Brain microvascular endothelial cell (primary cell): Measurements from ENCODE around the gene HOXD3.

Experiments used
- DNase-seq: peaks from one replicate; pipeline ENCODE4 v3.0.0-alpha.2; 2020
- H3K27ac ChIP-seq: fragments of 250-450 bp; sonication (Bioruptor Pico); 2 replicates; pipeline ENCODE4 v1.5.1; 2020; ENCODE audit warnings: mild to moderate bottlenecking, moderate library complexity
- H3K27me3 ChIP-seq: fragments of 250-450 bp; sonication (Bioruptor Pico); replicated peaks from 2 replicates; pipeline ENCODE4 v1.5.1; 2020; ENCODE audit warnings: mild to moderate bottlenecking
- H3K36me3 ChIP-seq: fragments of 250-450 bp; sonication (Bioruptor Pico); replicated peaks from 2 replicates; pipeline ENCODE4 v1.5.1; 2020; ENCODE audit warnings: mild to moderate bottlenecking
- H3K4me3 ChIP-seq: 2 replicates; pipeline ENCODE4 v1.5.1; 2011; ENCODE audit warnings: low read depth, mild to moderate bottlenecking, control low read depth, low read length, moderate library complexity
- CTCF ChIP-seq: IDR thresholded peaks from 2 replicates; pipeline ENCODE4 v1.5.1; 2011; ENCODE audit warnings: low read depth, mild to moderate bottlenecking, moderate library complexity, low read length, control low read depth, inconsistent platforms; ENCODE audit errors: missing control alignments
- in situ Hi-C: cut with HindIII; loops from 2 replicates; pipeline ENCODE4 v1.10.0; 2017; ENCODE audit warnings: low sequenced_read_pairs, low pct_ligation_motif_present

Gene HOXD3

DNA sequence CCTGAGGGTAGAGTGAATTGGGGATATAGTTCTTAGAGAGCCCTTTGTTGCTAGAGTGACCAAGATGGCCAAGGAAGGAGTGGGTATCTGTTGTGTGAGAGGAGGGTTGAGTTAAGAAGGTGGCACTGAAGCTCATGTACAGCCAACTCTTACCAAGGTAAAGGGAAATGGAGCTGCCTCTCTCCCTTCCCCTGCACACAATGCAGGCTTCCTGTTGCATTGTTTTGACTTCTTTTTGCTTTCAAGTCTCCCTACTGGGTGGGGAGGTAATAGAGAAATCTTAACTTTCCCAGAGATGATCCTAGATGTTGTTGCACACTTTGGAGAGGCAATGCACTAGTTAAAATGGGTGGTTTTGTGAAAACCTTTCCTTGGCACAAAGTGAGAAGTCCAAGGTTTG, 55.2 kb downstream of the HOXD3 start:
- H3K27ac ChIP-seq: no peak overlapping the region
- DNase-seq: no peak
- no peaks in the 10 kb centered on the region for H3K36me3 ChIP-seq
- no peak for TF ChIP-seq CTCF
- H3K27me3 ChIP-seq: no peaks in the 10 kb centered on the region
- no peak overlapping the region for H3K4me3 ChIP-seq
- in situ Hi-C loops: no loop called here

GRCh38 chr2:176213406-176213805, 56.3 kb downstream of the HOXD3 start:
- H3K4me3 ChIP-seq: no peak overlapping the region
- no peak overlapping the region for H3K27ac ChIP-seq
- H3K36me3 ChIP-seq: no peaks in the 10 kb centered on the region
- DNase-seq: no peak
- no peak for TF ChIP-seq CTCF
- no peaks in the 10 kb centered on the region for H3K27me3 ChIP-seq
- in situ Hi-C loops: no loop called here
